RWPE2 (cell line): Measurements from ENCODE around the gene EIF2AK3.
"Not testable (repeated sequence)": the region's sequence is repeated elsewhere in the genome, so short reads cannot be mapped to it uniquely, and the experiment has no call there.

Experiments
- ATAC-seq: fragments of 200-7000 bp; cut with Tn5 transposase; 3 replicates; pipeline ENCODE4 v1.9.1; 2021; ENCODE audit warnings: low read depth
- DNase-seq: peaks from one replicate; pipeline ENCODE4 v3.0.0-alpha.2; 2020; ENCODE audit warnings: low spot score
- H3K27ac ChIP-seq: fragments of 450-650 bp; 2 replicates; pipeline ENCODE4 v1.5.1; 2017; ENCODE audit warnings: mild to moderate bottlenecking; ENCODE audit not compliant: poor library complexity, severe bottlenecking
- H3K27me3 ChIP-seq: fragments of 250-450 bp; sonication (Bioruptor Pico); 2 replicates; pipeline ENCODE4 v1.5.1; 2021; ENCODE audit warnings: mild to moderate bottlenecking, moderate library complexity; ENCODE audit not compliant: insufficient read depth, poor library complexity, severe bottlenecking
- H3K36me3 ChIP-seq: fragments of 250-450 bp; sonication (Bioruptor Pico); 2 replicates; pipeline ENCODE4 v1.5.1; 2020; ENCODE audit warnings: low read depth, mild to moderate bottlenecking, moderate library complexity
- H3K4me1 ChIP-seq: fragments of 250-450 bp; sonication (Bioruptor Pico); 2 replicates; pipeline ENCODE4 v1.5.1; 2021; ENCODE audit warnings: mild to moderate bottlenecking, moderate library complexity; ENCODE audit not compliant: insufficient read depth, poor library complexity, severe bottlenecking
- H3K4me3 ChIP-seq: fragments of 250-450 bp; sonication (Bioruptor Pico); 2 replicates; pipeline ENCODE4 v1.5.1; 2021; ENCODE audit warnings: mild to moderate bottlenecking, moderate library complexity; ENCODE audit not compliant: severe bottlenecking
- H3K9me3 ChIP-seq: fragments of 250-450 bp; sonication (Bioruptor Pico); 2 replicates; pipeline ENCODE4 v1.5.1; 2021; ENCODE audit warnings: mild to moderate bottlenecking, moderate library complexity; ENCODE audit not compliant: severe bottlenecking
- CTCF ChIP-seq: fragments of 450-650 bp; IDR thresholded peaks from one replicate; pipeline ENCODE4 v1.5.1; 2017; ENCODE audit warnings: mild to moderate bottlenecking, moderate library complexity; ENCODE audit not compliant: poor library complexity, severe bottlenecking

EIF2AK3 gene

GRCh38 chr2:88651646-88652045 lies 24.4 kb upstream of the EIF2AK3 start:
- Histone ChIP-seq H3K4me3 (no peak overlapping the region), H3K27me3 (no peaks in the 10 kb centered on the region), H3K9me3 (no peaks in the 10 kb centered on the region), H3K36me3 (no peaks in the 10 kb centered on the region), H3K4me1 (peaks cover 1% of the 10 kb centered on the region), H3K27ac (no peak overlapping the region)
- ATAC-seq (no peak), DNase-seq (no peak)
- no peak for TF ChIP-seq CTCF

GRCh38 chr2:88645291-88645882 lies 18.1 kb upstream of the EIF2AK3 start:
- not testable (repeated sequence) for H3K4me3 ChIP-seq, H3K4me1 ChIP-seq, ATAC-seq, H3K27me3 ChIP-seq, H3K36me3 ChIP-seq, H3K9me3 ChIP-seq, DNase-seq, H3K27ac ChIP-seq

- ATAC-seq (no peak), DNase-seq (no peak)
- Histone ChIP-seq H3K4me1 (peaks cover 21% of the 10 kb centered on the region), H3K36me3 (no peaks in the 10 kb centered on the region), H3K9me3 (no peaks in the 10 kb centered on the region), H3K4me3 (no peak overlapping the region), H3K27ac (no peak overlapping the region), H3K27me3 (no peaks in the 10 kb centered on the region)
- TF ChIP-seq CTCF: no peak
These were observed 15.0 kb upstream of the EIF2AK3 start for GRCh38 chr2:88642278-88642677.

- no peaks in the 10 kb centered on the region for H3K9me3 ChIP-seq
- no peaks in the 10 kb centered on the region for H3K27me3 ChIP-seq
- ATAC-seq (no peak), DNase-seq (no peak)
- H3K4me1 ChIP-seq: peaks cover 21% of the 10 kb centered on the region
- no peak for TF ChIP-seq CTCF
- no peak overlapping the region for H3K4me3 ChIP-seq
- H3K27ac ChIP-seq: no peak overlapping the region
- no peaks in the 10 kb centered on the region for H3K36me3 ChIP-seq
These were observed 14.1 kb upstream of the EIF2AK3 start for GRCh38 chr2:88641330-88641729.

- ATAC-seq (no peak), DNase-seq (no peak)
- Histone ChIP-seq H3K9me3 (no peaks in the 10 kb centered on the region), H3K27ac (no peak overlapping the region), H3K4me1 (peaks cover 21% of the 10 kb centered on the region), H3K27me3 (no peaks in the 10 kb centered on the region), H3K36me3 (no peaks in the 10 kb centered on the region), H3K4me3 (no peak overlapping the region)
- TF ChIP-seq CTCF: no peak
These were observed 12.6 kb upstream of the EIF2AK3 start for GRCh38 chr2:88639865-88640264.
